A673 (cell line): Measurements from ENCODE around the gene FGGY. TPM values are rescaled to one million over a fixed set of nuclear protein-coding genes. Genes with fewer than 3 reads are reported as not detected.

Source experiments
- BruUV-seq: library from RNA; stranded (reverse); fragments of 400-500 nt; replicated peaks from 2 replicates; lab custom pipeline; 2021; lab: Mats Ljungman, UMichigan
- CTCF ChIA-PET: fragments of 300-600 bp; sonication (Branson Sonifier 250); formaldehyde crosslinking; loops from one replicate; lab custom pipeline; 2022; ENCODE audit warnings: antibody characterized with exemption; lab: Charles Lee
- POLR2A ChIA-PET: fragments of 300-600 bp; sonication (Branson Sonifier 250); formaldehyde crosslinking; loops from one replicate; lab custom pipeline; 2022; ENCODE audit warnings: antibody characterized with exemption; ENCODE audit not compliant: low non-redundant PET; lab: Charles Lee
- DNase-seq: peaks from one replicate; pipeline ENCODE4 v3.0.0-alpha.2; 2015; ENCODE audit warnings: low spot score
- H3K27ac ChIP-seq: fragments of 200-600 bp; sonication (generic); 2 replicates; pipeline ENCODE4 v1.5.1; 2016; ENCODE audit warnings: mixed run types, low read depth, mild to moderate bottlenecking, mixed read lengths, antibody characterized with exemption, low read length; ENCODE audit not compliant: poor library complexity, severe bottlenecking
- H3K27me3 ChIP-seq: fragments of 200-600 bp; sonication (generic); replicated peaks from 2 replicates; pipeline ENCODE4 v1.6.1; 2017; ENCODE audit warnings: mixed run types, low read depth, mild to moderate bottlenecking, mixed read lengths, antibody characterized with exemption, low read length; ENCODE audit not compliant: insufficient read depth, poor library complexity
- H3K36me3 ChIP-seq: fragments of 200-600 bp; sonication (generic); 2 replicates; pipeline ENCODE4 v1.6.1; 2016; ENCODE audit warnings: mixed run types, mild to moderate bottlenecking, mixed read lengths, antibody characterized with exemption, low read length; ENCODE audit not compliant: insufficient read depth, poor library complexity, severe bottlenecking
- H3K4me1 ChIP-seq: fragments of 200-600 bp; sonication (generic); 2 replicates; pipeline ENCODE4 v1.6.1; 2017; ENCODE audit warnings: mixed run types, mild to moderate bottlenecking, mixed read lengths, antibody characterized with exemption, low read length; ENCODE audit not compliant: insufficient read depth, poor library complexity, severe bottlenecking
- H3K4me3 ChIP-seq: fragments of 200-600 bp; sonication (generic); 2 replicates; pipeline ENCODE4 v1.5.1; 2016; ENCODE audit warnings: low read depth, mixed run types, mild to moderate bottlenecking, mixed read lengths, low read length; ENCODE audit not compliant: poor library complexity, severe bottlenecking
- H3K9me3 ChIP-seq: fragments of 200-600 bp; sonication (generic); 2 replicates; pipeline ENCODE4 v1.6.1; 2016; ENCODE audit warnings: mixed run types, low read depth, mild to moderate bottlenecking, mixed read lengths, antibody characterized with exemption, low read length; ENCODE audit not compliant: poor library complexity, severe bottlenecking
- CTCF ChIP-seq: fragments of 300-800, 200-600 bp; sonication (generic); conservative IDR thresholded peaks from 2 replicates; pipeline ENCODE4 v1.5.1; 2017; ENCODE audit warnings: low read depth, mild to moderate bottlenecking, antibody characterized with exemption, low read length, moderate library complexity, mixed read lengths
- EZH2 ChIP-seq: fragments of 200-600 bp; sonication (generic); IDR thresholded peaks from 2 replicates; pipeline ENCODE4 v1.6.1; 2017; ENCODE audit warnings: borderline replicate concordance, low read depth, mild to moderate bottlenecking, mixed read lengths, antibody characterized with exemption, low read length; ENCODE audit not compliant: poor library complexity, severe bottlenecking
- intact Hi-C: fragments of 100-400 bp; cut with micrococcal nuclease; formaldehyde crosslinking; loops from one replicate; pipeline ENCODE4 v1.10.0; 2022; ENCODE audit not compliant: unreplicated experiment
- total RNA-seq: library from RNA; stranded (reverse); gene quantifications from 2 replicates; pipeline ENCODE4 v1.2.3, GENCODE V29; 2021

FGGY gene
- total RNA-seq, 1 experiment from 2014 or later = 2.6 TPM

GRCh38 chr1:59570524-59570923, 273.6 kb downstream of the FGGY start:
- H3K27me3 ChIP-seq = no peaks in the 10 kb centered on the region
- H3K4me1 ChIP-seq = no peaks in the 10 kb centered on the region
- ChIA-PET CTCF (no interaction called here), POLR2A (no interaction called here)
- peaks cover 5% of the 10 kb centered on the region for H3K9me3 ChIP-seq
- no TSS peak for BruUV-seq
- H3K27ac ChIP-seq = no peak overlapping the region
- H3K36me3 ChIP-seq = no peaks in the 10 kb centered on the region
- DNase-seq = no peak
- no peak overlapping the region for H3K4me3 ChIP-seq
- TF ChIP-seq EZH2 = no peak
- no peak for TF ChIP-seq CTCF
- intact Hi-C loops = no loop called here

- Histone ChIP-seq H3K36me3 (no peaks in the 10 kb centered on the region), H3K27ac (no peak overlapping the region), H3K4me3 (no peak overlapping the region), H3K27me3 (no peaks in the 10 kb centered on the region), H3K4me1 (no peaks in the 10 kb centered on the region), H3K9me3 (peaks cover 5% of the 10 kb centered on the region)
- ChIA-PET CTCF (no interaction called here), POLR2A (no interaction called here)
- no TSS peak for BruUV-seq
- intact Hi-C loops = no loop called here
- TF ChIP-seq CTCF (no peak), EZH2 (no peak)
- DNase-seq = no peak
Observed at GRCh38 chr1:59574085-59574484, 277.2 kb downstream of the FGGY start.

- TF ChIP-seq EZH2 = no peak
- no peak for TF ChIP-seq CTCF
Observed at GRCh38 chr1:59577774-59578173, 280.9 kb downstream of the FGGY start.

More at GRCh38 chr1:59577774-59578173, 280.9 kb downstream of the FGGY start:
- no peak overlapping the region for H3K27ac ChIP-seq
- no peaks in the 10 kb centered on the region for H3K4me1 ChIP-seq
- intact Hi-C loops = no loop called here
- H3K36me3 ChIP-seq = no peaks in the 10 kb centered on the region
- no peak overlapping the region for H3K4me3 ChIP-seq
- no TSS peak for BruUV-seq
- peaks cover 5% of the 10 kb centered on the region for H3K27me3 ChIP-seq
- CTCF ChIA-PET = no interaction called here
- DNase-seq = no peak
- POLR2A ChIA-PET = no interaction called here
- H3K9me3 ChIP-seq = peaks cover 5% of the 10 kb centered on the region
